ENCODE data around the gene TMPRSS3. TPM values are rescaled to one million over a fixed set of nuclear protein-coding genes. Genes with fewer than 3 reads are reported as not detected.

TMPRSS3 gene
- total and polyA plus RNA-seq, 9 of the 15 experiments (the other 6 are each of a cell fraction or from before 2014, with no cell fraction given) = 0.07 TPM; not detected in 8

GRCh38 chr21:42338729-42339715, 56.8 kb downstream of the TMPRSS3 start (continued):
- TF ChIP-seq ZBTB9 (CRISPR knock-in tag; IDR thresholded peaks at IDR 0.05) = no peak
- TF ChIP-seq NFATC3 (IDR thresholded peaks at IDR 0.05) = no peak

GRCh38 chr21:42337830-42338728, 57.8 kb downstream of the TMPRSS3 start:
- H2AFZ ChIP-seq (ENCODE audit: low read depth, low read length) = no peak overlapping the region
- H4K20me1 ChIP-seq (replicated peaks; ENCODE audit: control insufficient read depth, insufficient read depth, low read length) = no peaks in the 10 kb centered on the region
- H3K27ac ChIP-seq (ENCODE audit: extremely low read depth, low read depth, low read length) = no peak overlapping the region
- CTCF ChIA-PET (ENCODE audit: low intra/inter-chr PET ratio) = interaction anchor here (0.5 to 1.6 kb wide), 2 partner anchors 29 to 111 kb away, joined by 4 to 6 read pairs; no protein-coding TSS in a partner anchor
- H3K36me3 ChIP-seq (ENCODE audit: control insufficient read depth, insufficient read depth, low read length) = no peaks in the 10 kb centered on the region
- no peak overlapping the region for H3K4me2 ChIP-seq (ENCODE audit: insufficient read depth, low read length)
- intact Hi-C loops (cut with micrococcal nuclease) (loop anchor here (10.0 kb wide), 1 partner anchor 117 kb away; no protein-coding TSS in a partner anchor), in situ Hi-C loops (cut with MboI) (no loop called here)
- no peaks in the 10 kb centered on the region for H3K9me3 ChIP-seq (replicated peaks; ENCODE audit: control insufficient read depth, insufficient read depth, low read depth, low read length)
- no peak overlapping the region for H3K4me3 ChIP-seq
- BruUV-seq (replicated peaks) = no TSS peak
- WGBS (ENCODE audit: insufficient coverage, low coverage, missing lambda C conversion rate) = 15% methylated on average over 23 of the region's 23 CpGs
- H3K4me1 ChIP-seq (replicated peaks in 1 of 2; ENCODE audit: control insufficient read depth in 2 of 2, insufficient read depth in 2 of 2, low read length in 2 of 2) = peaks cover 0 to 7% of the 10 kb centered on the region in 2 experiments; a peak in 1 of 5 replicates
- no peak overlapping the region for H3K9ac ChIP-seq (ENCODE audit: insufficient read depth in 1 of 2, low read depth in 2 of 2, low read length in 2 of 2)
- DNase-seq (ENCODE audit: extremely low read depth in 1 of 4, low spot score in 3 of 4) = peak; percentile 65 to 77 (median 74)
- no peaks in the 10 kb centered on the region for H3K9me1 ChIP-seq (ENCODE audit: control insufficient read depth, insufficient read depth, low read length)
- H3K79me2 ChIP-seq (ENCODE audit: control insufficient read depth, insufficient read depth, low read length) = no peaks in the 10 kb centered on the region
- peak; percentile 98 for ATAC-seq
- H3K27me3 ChIP-seq (ENCODE audit: control insufficient read depth in 2 of 2, insufficient read depth in 2 of 2, low read length in 2 of 2) = peaks cover 3 to 37% of the 10 kb centered on the region in 2 experiments; a peak in 4 of 5 replicates
- peak; percentile 88 for FAIRE-seq
- POLR2A ChIA-PET = interaction anchor here (0.6 kb wide), 1 partner anchor 717 kb away, joined by 3 read pairs; no protein-coding TSS in a partner anchor
- TF ChIP-seq JUND (IDR thresholded peaks at IDR 0.05; ENCODE audit: borderline replicate concordance, low read depth, low read length) (peak; percentile 43; the same call in 1 of the 2 replicates), JUND (tag; IDR thresholded peaks at IDR 0.05; ENCODE audit: borderline replicate concordance, low read depth, low read length) (no peak), NRF1 (conservative IDR thresholded peaks at IDR 0.05 in 1 of 2, IDR thresholded peaks at IDR 0.05 in 1 of 2) (peak; percentile 18 to 32; a peak in 2 of 4 replicates), ZNF407 (IDR thresholded peaks at IDR 0.05; ENCODE audit: low read depth) (no peak), PHB (CRISPR knock-in tag; IDR thresholded peaks at IDR 0.05) (no peak)
